Stomach (tissue), 4 donors: Measurements from ENCODE around the gene C1QB.

Source experiments
- CTCF ChIP-seq, 7 experiments: fragments of 450-650 bp in 4 of 7; fragments of 200-600 bp in 3 of 7; sonication (generic) in 3 of 7; IDR thresholded peaks; one replicate each; pipeline ENCODE4 v1.5.1; 2016 to 2019; ENCODE audit warnings: antibody characterized with exemption in 7 of 7, control low read depth in 2 of 7, mild to moderate bottlenecking in 1 of 7
- EP300 ChIP-seq: sonication (generic); formaldehyde crosslinking; IDR thresholded peaks from one replicate; pipeline ENCODE4 v1.6.1; 2017; ENCODE audit warnings: antibody characterized with exemption
- POLR2A ChIP-seq, 4 donors: fragments of 450-650 bp; IDR thresholded peaks; one replicate each; pipeline ENCODE4 v1.6.1; 2016; ENCODE audit warnings: antibody characterized with exemption in 4 of 4, control low read depth in 2 of 4, mild to moderate bottlenecking in 1 of 4, moderate library complexity in 1 of 4
- POLR2AphosphoS5 ChIP-seq, 3 donors: sonication (generic); formaldehyde crosslinking; IDR thresholded peaks; one replicate each; pipeline ENCODE4 v1.6.1; 2016; ENCODE audit warnings: antibody characterized with exemption in 3 of 3

GRCh38 chr1:22652881-22653316 lies at the start of gene C1QB:
- TF ChIP-seq CTCF (IDR thresholded peaks at IDR 0.05) (no peak), POLR2A (IDR thresholded peaks at IDR 0.05) (no peak), EP300 (no peak), POLR2AphosphoS5 (IDR thresholded peaks at IDR 0.05) (peak in 2 of 3 donors; percentile 22 to 26)
